Keratinocyte (primary cell): ENCODE data around the gene KRTAP22-2.

Experiments
- CTCF ChIP-seq, 3 experiments: IDR thresholded peaks in 1 of 3; conservative IDR thresholded peaks in 1 of 3; optimal IDR thresholded peaks in 1 of 3; 2 replicates in 2 of 3; 3 replicates in 1 of 3; pipeline versions ENCODE3 to v1.5.1; 2011; ENCODE audit warnings: low read length in 3 of 3, mild to moderate bottlenecking in 3 of 3, moderate library complexity in 2 of 3, control low read depth in 1 of 3, inconsistent platforms in 1 of 3; ENCODE audit not compliant: insufficient read depth in 2 of 3; ENCODE audit errors: extremely low read depth in 1 of 3
- EZH2 ChIP-seq: IDR thresholded peaks from one replicate; pipeline ENCODE4 v1.6.1; 2012; ENCODE audit warnings: inconsistent platforms, mild to moderate bottlenecking, low read length, moderate library complexity

- no peak for TF ChIP-seq CTCF (optimal IDR thresholded peaks at IDR 0.05 in 1 of 3, IDR thresholded peaks at IDR 0.05 in 1 of 3, conservative IDR thresholded peaks at IDR 0.05 in 1 of 3; ENCODE audit: extremely low read depth in 1 of 3, insufficient read depth in 2 of 3, low read length in 3 of 3)
- TF ChIP-seq EZH2, result no peak
Observed at GRCh38 chr21:30561264-30561895, 28.8 kb downstream of the KRTAP22-2 start, which contains the start of gene KRTAP19-7.
